IMR-90 (cell line): ENCODE data around the gene ASB3. TPM values are rescaled to one million over a fixed set of nuclear protein-coding genes. Genes with fewer than 3 reads are reported as not detected.

ENCODE experiments used
- ATAC-seq: fragments of 200-7000 bp; cut with Tn5 transposase; 2 replicates; pipeline ENCODE4 v1.9.1; 2020; ENCODE audit warnings: low read depth, mild to moderate bottlenecking, moderate library complexity
- BruUV-seq: library from RNA; stranded (reverse); fragments of 400-500 nt; replicated peaks from 2 replicates; lab custom pipeline; 2021; lab: Mats Ljungman, UMichigan
- CTCF ChIA-PET: fragments of 300-600 bp; formaldehyde crosslinking; extraction: SDS; loops from one replicate; lab custom pipeline; 2021; ENCODE audit warnings: antibody characterized with exemption; lab: Yijun Ruan, JAX
- POLR2A ChIA-PET: fragments of 300-600 bp; sonication (Branson Sonifier 250); formaldehyde crosslinking; loops from one replicate; lab custom pipeline; 2022; ENCODE audit warnings: antibody characterized with exemption; ENCODE audit not compliant: unreplicated experiment; lab: Charles Lee
- DNase-seq: peaks from one replicate; pipeline ENCODE4 v3.0.0; 2013
- H2AFZ ChIP-seq: replicated peaks from 2 replicates; pipeline ENCODE3; 2013; ENCODE audit warnings: low read length, mild to moderate bottlenecking; ENCODE audit not compliant: poor library complexity
- H2AK5ac ChIP-seq: 2 replicates; pipeline ENCODE4 v1.6.1; 2013; ENCODE audit warnings: low read depth, low read length, inconsistent platforms
- H2AK9ac ChIP-seq: replicated peaks from 2 replicates; pipeline ENCODE3; 2013; ENCODE audit warnings: mild to moderate bottlenecking, low read depth, low read length, moderate library complexity; ENCODE audit not compliant: poor library complexity
- H2BK120ac ChIP-seq: 2 replicates; pipeline ENCODE4 v1.6.1; 2013; ENCODE audit warnings: low read depth, low read length, inconsistent platforms
- H2BK15ac ChIP-seq: 3 replicates; pipeline ENCODE4 v1.6.1; 2013; ENCODE audit warnings: low read depth, low read length, inconsistent platforms
- H2BK20ac ChIP-seq: 2 replicates; pipeline ENCODE4 v1.6.1; 2013; ENCODE audit warnings: low read depth, mild to moderate bottlenecking, inconsistent platforms, low read length, moderate library complexity
- H2BK5ac ChIP-seq: 2 replicates; pipeline ENCODE4 v1.6.1; 2013; ENCODE audit warnings: mild to moderate bottlenecking, low read depth, low read length, inconsistent platforms; ENCODE audit not compliant: poor library complexity, severe bottlenecking
- H3K14ac ChIP-seq: replicated peaks from 2 replicates; pipeline ENCODE4 v1.6.1; 2013; ENCODE audit warnings: low read depth, low read length, inconsistent platforms
- H3K18ac ChIP-seq: 2 replicates; pipeline ENCODE4 v1.6.1; 2013; ENCODE audit warnings: low read depth, low read length, control low read depth
- H3K23ac ChIP-seq: 2 replicates; pipeline ENCODE4 v1.6.1; 2013; ENCODE audit warnings: low read depth, low read length, inconsistent platforms
- H3K27ac ChIP-seq: 2 replicates; pipeline ENCODE4 v1.5.1; 2013; ENCODE audit warnings: mild to moderate bottlenecking, control low read depth, low read length; ENCODE audit not compliant: insufficient read depth
- H3K27me3 ChIP-seq: 2 replicates; pipeline ENCODE4 v1.6.1; 2013; ENCODE audit warnings: low read length; ENCODE audit not compliant: control insufficient read depth, insufficient read depth
- H3K36me3 ChIP-seq: 2 replicates; pipeline ENCODE4 v1.6.1; 2013; ENCODE audit warnings: low read length, mixed read lengths; ENCODE audit not compliant: control insufficient read depth, insufficient read depth
- H3K4ac ChIP-seq: 2 replicates; pipeline ENCODE4 v1.6.1; 2013; ENCODE audit warnings: low read depth, low read length, inconsistent platforms
- H3K4me1 ChIP-seq: 2 replicates; pipeline ENCODE4 v1.6.1; 2013; ENCODE audit warnings: low read length, mixed read lengths; ENCODE audit not compliant: control insufficient read depth, insufficient read depth
- H3K4me2 ChIP-seq: 2 replicates; pipeline ENCODE4 v1.6.1; 2013; ENCODE audit warnings: low read depth, mild to moderate bottlenecking, control low read depth, low read length, moderate library complexity
- H3K4me3 ChIP-seq: 2 replicates; pipeline ENCODE4 v1.5.1; 2013; ENCODE audit warnings: low read depth, mild to moderate bottlenecking, control low read depth, low read length, moderate library complexity; ENCODE audit not compliant: insufficient read depth
- H3K56ac ChIP-seq: 2 replicates; pipeline ENCODE4 v1.6.1; 2013; ENCODE audit warnings: low read length, inconsistent platforms; ENCODE audit not compliant: insufficient read depth; ENCODE audit errors: extremely low read depth
- H3K79me1 ChIP-seq, 2 experiments: 2 replicates each; pipeline ENCODE4 v1.6.1; 2013; ENCODE audit warnings: low read length in 2 of 2, inconsistent platforms in 1 of 2, low read depth in 1 of 2
- H3K9ac ChIP-seq: 2 replicates; pipeline ENCODE4 v1.6.1; 2013; ENCODE audit warnings: low read depth, low read length, control low read depth
- H3K9me1 ChIP-seq: 2 replicates; pipeline ENCODE4 v1.6.1; 2013; ENCODE audit warnings: low read length, inconsistent platforms; ENCODE audit not compliant: insufficient read depth
- H3K9me3 ChIP-seq: 2 replicates; pipeline ENCODE4 v1.6.1; 2013; ENCODE audit warnings: low read length; ENCODE audit not compliant: control insufficient read depth, insufficient read depth
- H4K20me1 ChIP-seq: 2 replicates; pipeline ENCODE4 v1.6.1; 2013; ENCODE audit warnings: low read length, inconsistent platforms; ENCODE audit not compliant: insufficient read depth
- H4K5ac ChIP-seq: 2 replicates; pipeline ENCODE4 v1.6.1; 2013; ENCODE audit warnings: mild to moderate bottlenecking, low read depth, low read length, control low read depth
- H4K8ac ChIP-seq, 2 experiments: 2 replicates each; pipeline ENCODE4 v1.6.1; 2013; ENCODE audit warnings: low read depth in 2 of 2, low read length in 2 of 2, control low read depth in 1 of 2, inconsistent platforms in 1 of 2
- H4K91ac ChIP-seq: 2 replicates; pipeline ENCODE4 v1.6.1; 2013; ENCODE audit warnings: low read depth, low read length, inconsistent platforms; ENCODE audit not compliant: insufficient read depth
- ELK1 ChIP-seq: fragments of 150-350 bp; IDR thresholded peaks from 2 replicates; pipeline ENCODE4 v1.6.1; 2016; ENCODE audit warnings: low read depth, mild to moderate bottlenecking, low read length, moderate library complexity, borderline replicate concordance
- MAFK ChIP-seq: IDR thresholded peaks from 2 replicates; pipeline ENCODE4 v1.6.1; 2012; ENCODE audit warnings: low read depth, low read length, improper control_type of control experiment
- MXI1 ChIP-seq: IDR thresholded peaks from 2 replicates; pipeline ENCODE4 v1.6.1; 2012; ENCODE audit warnings: low read depth, mild to moderate bottlenecking, low read length, moderate library complexity, borderline replicate concordance
- RCOR1 ChIP-seq: IDR thresholded peaks from 2 replicates; pipeline ENCODE4 v1.6.1; 2012; ENCODE audit warnings: mild to moderate bottlenecking, low read length, improper control_type of control experiment; ENCODE audit not compliant: insufficient replicate concordance
- RFX5 ChIP-seq: IDR thresholded peaks from 2 replicates; pipeline ENCODE4 v1.8.0; 2012; ENCODE audit warnings: low read depth, mild to moderate bottlenecking, low read length, moderate library complexity
- WGBS, 2 experiments: methylation state at CpG; one replicate each; pipeline versions ENCODE4 v1.1.5 to v1.1.7; 2013; ENCODE audit warnings: missing lambda C conversion rate in 2 of 2; ENCODE audit not compliant: insufficient read length in 1 of 2; ENCODE audit errors: extremely low coverage in 2 of 2; 5-methylcytosine and 5-hydroxymethylcytosine counted together
- dilution Hi-C: fragments of 300-500 bp; cut with HindIII; formaldehyde crosslinking; loops from one replicate; pipeline ENCODE4 v1.14.3; 2018; ENCODE audit warnings: low sequenced_read_pairs; ENCODE audit not compliant: unreplicated experiment
- in situ Hi-C: fragments of 300-500 bp; cut with MboI; formaldehyde crosslinking; loops from 3 replicates; pipeline ENCODE4 v1.14.3; 2019; ENCODE audit warnings: low sequenced_read_pairs, inconsistent platforms, mixed read lengths
- intact Hi-C: fragments of 100-400 bp; cut with micrococcal nuclease; formaldehyde crosslinking; loops from 2 replicates; pipeline ENCODE4 v1.10.0; 2022
- polyA plus RNA-seq, 3 experiments: library from polyadenylated mRNA; depleted of rRNA; stranded (reverse); fragments of >200 nt; gene quantifications; 2 replicates each; pipeline ENCODE4 v1.2.3, GENCODE V29; 2012; ENCODE audit warnings: low replicate concordance in 1 of 3
- total RNA-seq: library from RNA; depleted of rRNA; stranded (reverse); fragments of >200 nt; gene quantifications from 2 replicates; pipeline ENCODE4 v1.2.3, GENCODE V29; 2012

Gene ASB3
- total and polyA plus RNA-seq, 2 of the 4 experiments (the other 2 are of a cell fraction): 19.2 to 36.2 TPM

GRCh38 chr2:53694096-53694771 is 92.5 kb downstream of the ASB3 start:
- Histone ChIP-seq H3K79me1 (no peaks in the 10 kb centered on the region), H3K23ac (no peak overlapping the region), H3K4me3 (no peak overlapping the region), H2BK15ac (no peak overlapping the region), H3K9ac (no peak overlapping the region), H3K4me2 (no peak overlapping the region), H2AK9ac (no peak overlapping the region), H2BK5ac (no peak overlapping the region), H3K36me3 (peaks cover 2% of the 10 kb centered on the region; the same call in 1 of the 2 replicates), H2AK5ac (no peak overlapping the region), H2BK120ac (no peak overlapping the region), H3K27ac (no peak overlapping the region), H3K14ac (no peak overlapping the region), H4K5ac (no peak overlapping the region), H3K9me1 (no peaks in the 10 kb centered on the region), H3K4ac (no peak overlapping the region), H3K18ac (no peak overlapping the region), H4K8ac (no peak overlapping the region), H2BK20ac (no peak overlapping the region), H3K56ac (no peak overlapping the region), H3K9me3 (no peaks in the 10 kb centered on the region), H4K20me1 (no peaks in the 10 kb centered on the region), H2AFZ (no peak overlapping the region), H3K27me3 (no peaks in the 10 kb centered on the region), H4K91ac (no peak overlapping the region), H3K4me1 (no peaks in the 10 kb centered on the region)
- ATAC-seq (no peak), DNase-seq (no peak)
- TF ChIP-seq ELK1 (no peak), RCOR1 (no peak), MXI1 (no peak), MAFK (no peak), RFX5 (no peak)
- intact Hi-C loops (no loop called here), dilution Hi-C loops (no loop called here), in situ Hi-C loops (no loop called here)
- no CpG with 5 or more reads among the region's 3 CpGs for WGBS, 2 experiments
- ChIA-PET CTCF (no interaction called here), POLR2A (no interaction called here)
- BruUV-seq: no TSS peak
